SU-DHL-6 (cell line): ENCODE data around the gene HDAC11.

Experiments
- H2AFZ ChIP-seq: fragments of 200-600 bp; sonication (generic); 2 replicates; pipeline ENCODE4 v1.6.1; 2014; ENCODE audit warnings: low read depth, mild to moderate bottlenecking, moderate library complexity, mixed read lengths, antibody characterized with exemption, low read length; ENCODE audit not compliant: severe bottlenecking
- H3F3A ChIP-seq: fragments of 200-600 bp; shearing (Covaris generic); 2 replicates; pipeline ENCODE4 v1.6.0; 2016; ENCODE audit warnings: antibody characterized with exemption, mild to moderate bottlenecking; ENCODE audit not compliant: insufficient read depth
- H3K27ac ChIP-seq: fragments of 200-600 bp; sonication (generic); 2 replicates; pipeline ENCODE4 v1.5.1; 2016; ENCODE audit warnings: low read depth, mild to moderate bottlenecking, low read length, moderate library complexity, mixed read lengths
- H3K27me3 ChIP-seq: fragments of 200-600 bp; sonication (generic), shearing (Covaris generic); 2 replicates; pipeline ENCODE4 v1.6.0; 2014; ENCODE audit warnings: mild to moderate bottlenecking, low read length
- H3K36me3 ChIP-seq: fragments of 200-600 bp; sonication (generic); 2 replicates; pipeline ENCODE4 v1.6.1; 2014; ENCODE audit warnings: mild to moderate bottlenecking, low read length, mixed read lengths
- H3K4me2 ChIP-seq: fragments of 300-600, 200-600 bp; shearing (Covaris generic), sonication (generic); 2 replicates; pipeline ENCODE4 v1.6.0; 2014; ENCODE audit warnings: low read length, low read depth, mild to moderate bottlenecking; ENCODE audit not compliant: poor library complexity, severe bottlenecking
- H3K4me3 ChIP-seq: fragments of 200-600 bp; sonication (generic); 2 replicates; pipeline ENCODE4 v1.5.1; 2014; ENCODE audit warnings: antibody characterized with exemption, low read length, mild to moderate bottlenecking, mixed read lengths; ENCODE audit not compliant: insufficient read depth, poor library complexity, severe bottlenecking
- H3K79me2 ChIP-seq: fragments of 200-600 bp; sonication (generic); 2 replicates; pipeline ENCODE4 v1.6.1; 2014; ENCODE audit warnings: mild to moderate bottlenecking, low read length, moderate library complexity; ENCODE audit not compliant: insufficient read depth
- H3K9ac ChIP-seq: fragments of 200-600 bp; sonication (generic); 2 replicates; pipeline ENCODE4 v1.7.0; 2014; ENCODE audit warnings: mild to moderate bottlenecking, low read length
- H3K9me2 ChIP-seq: fragments of 200-600 bp; sonication (generic); replicated peaks from 2 replicates; pipeline ENCODE4 v1.6.1; 2014; ENCODE audit warnings: low read length; ENCODE audit not compliant: insufficient read depth
- H3K9me3 ChIP-seq: fragments of 200-600 bp; sonication (generic); 2 replicates; pipeline ENCODE4 v1.6.1; 2014; ENCODE audit warnings: low read length, mixed read lengths; ENCODE audit not compliant: insufficient read depth
- H4K20me1 ChIP-seq: fragments of 200-600 bp; sonication (generic); 2 replicates; pipeline ENCODE4 v1.6.1; 2014; ENCODE audit warnings: low read depth, mild to moderate bottlenecking, antibody characterized with exemption, low read length, moderate library complexity, mixed read lengths
- EZH2phosphoT487 ChIP-seq: fragments of 200-600 bp; sonication (generic), shearing (Covaris generic); conservative IDR thresholded peaks from 2 replicates; pipeline ENCODE4 v1.6.1; 2018; ENCODE audit warnings: mild to moderate bottlenecking, antibody characterized with exemption, low read length, moderate library complexity, mixed read lengths
- TF ChIP-seq, protein P1 (sequence below): fragments of 200-600 bp; sonication (generic); IDR thresholded peaks from one replicate; pipeline ENCODE4 v1.5.1; 2017; ENCODE audit warnings: antibody characterized with exemption, mild to moderate bottlenecking, low read length, moderate library complexity; ENCODE audit not compliant: insufficient read depth, poor library complexity, severe bottlenecking

The HDAC11 gene

GRCh38 chr3:13509059-13509815 is 29.1 kb downstream of the HDAC11 start:
- Histone ChIP-seq H3K27me3 (no peaks in the 10 kb centered on the region), H3K27ac (no peak overlapping the region), H3K9ac (no peak overlapping the region), H3K36me3 (no peaks in the 10 kb centered on the region), H3K4me2 (no peak overlapping the region), H2AFZ (no peak overlapping the region), H3K79me2 (no peaks in the 10 kb centered on the region), H4K20me1 (no peaks in the 10 kb centered on the region), H3K4me3 (no peak overlapping the region), H3F3A (no peaks in the 10 kb centered on the region), H3K9me3 (no peaks in the 10 kb centered on the region), H3K9me2 (no peaks in the 10 kb centered on the region)
- TF ChIP-seq EZH2phosphoT487, result no peak
- TF ChIP-seq, protein P1, sequence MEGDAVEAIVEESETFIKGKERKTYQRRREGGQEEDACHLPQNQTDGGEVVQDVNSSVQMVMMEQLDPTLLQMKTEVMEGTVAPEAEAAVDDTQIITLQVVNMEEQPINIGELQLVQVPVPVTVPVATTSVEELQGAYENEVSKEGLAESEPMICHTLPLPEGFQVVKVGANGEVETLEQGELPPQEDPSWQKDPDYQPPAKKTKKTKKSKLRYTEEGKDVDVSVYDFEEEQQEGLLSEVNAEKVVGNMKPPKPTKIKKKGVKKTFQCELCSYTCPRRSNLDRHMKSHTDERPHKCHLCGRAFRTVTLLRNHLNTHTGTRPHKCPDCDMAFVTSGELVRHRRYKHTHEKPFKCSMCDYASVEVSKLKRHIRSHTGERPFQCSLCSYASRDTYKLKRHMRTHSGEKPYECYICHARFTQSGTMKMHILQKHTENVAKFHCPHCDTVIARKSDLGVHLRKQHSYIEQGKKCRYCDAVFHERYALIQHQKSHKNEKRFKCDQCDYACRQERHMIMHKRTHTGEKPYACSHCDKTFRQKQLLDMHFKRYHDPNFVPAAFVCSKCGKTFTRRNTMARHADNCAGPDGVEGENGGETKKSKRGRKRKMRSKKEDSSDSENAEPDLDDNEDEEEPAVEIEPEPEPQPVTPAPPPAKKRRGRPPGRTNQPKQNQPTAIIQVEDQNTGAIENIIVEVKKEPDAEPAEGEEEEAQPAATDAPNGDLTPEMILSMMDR, result no peak

GRCh38 chr3:13509816-13510192 is 29.7 kb downstream of the HDAC11 start:
- Histone ChIP-seq H2AFZ (no peak overlapping the region), H3K79me2 (no peaks in the 10 kb centered on the region)
- TF ChIP-seq, protein P1, result no peak
- no peak for TF ChIP-seq EZH2phosphoT487

DNA sequence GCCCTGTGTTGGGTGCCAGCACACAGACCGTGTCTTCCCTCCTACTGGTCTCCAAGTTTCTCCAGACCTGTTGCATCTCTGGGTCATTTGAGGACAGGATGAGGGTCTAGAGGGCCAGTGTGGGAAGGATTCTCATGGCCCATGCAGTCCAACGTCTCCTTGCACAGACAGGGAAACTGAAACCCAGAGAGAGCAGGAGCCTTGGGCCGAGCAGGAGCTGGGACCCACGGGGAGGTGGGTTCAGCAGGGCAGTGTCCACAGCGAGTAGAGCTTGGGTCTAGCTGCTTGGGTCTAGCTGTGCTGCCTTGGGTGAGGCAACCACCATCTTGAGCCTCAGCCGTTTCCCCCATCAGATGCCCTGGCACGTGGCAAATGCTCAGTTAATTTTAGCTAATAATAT is 32.3 kb downstream of the HDAC11 start:
- H4K20me1 ChIP-seq, result no peaks in the 10 kb centered on the region
- H3K27ac ChIP-seq, result no peak overlapping the region
- no peaks in the 10 kb centered on the region for H3K9me2 ChIP-seq
- H3K27me3 ChIP-seq, result no peaks in the 10 kb centered on the region
- H2AFZ ChIP-seq, result no peak overlapping the region
- no peak overlapping the region for H3K4me2 ChIP-seq
- TF ChIP-seq, protein P1, result no peak
- no peak for TF ChIP-seq EZH2phosphoT487
- no peak overlapping the region for H3K9ac ChIP-seq
- no peaks in the 10 kb centered on the region for H3K9me3 ChIP-seq
- no peak overlapping the region for H3K4me3 ChIP-seq
- no peaks in the 10 kb centered on the region for H3K36me3 ChIP-seq
- no peaks in the 10 kb centered on the region for H3F3A ChIP-seq
- H3K79me2 ChIP-seq, result no peaks in the 10 kb centered on the region

More at GRCh38 chr3:13509816-13510192, 29.7 kb downstream of the HDAC11 start:
- Histone ChIP-seq H3K9ac (no peak overlapping the region), H3K27me3 (no peaks in the 10 kb centered on the region), H3K9me3 (no peaks in the 10 kb centered on the region), H4K20me1 (no peaks in the 10 kb centered on the region), H3F3A (no peaks in the 10 kb centered on the region), H3K9me2 (no peaks in the 10 kb centered on the region), H3K4me3 (no peak overlapping the region), H3K27ac (no peak overlapping the region), H3K4me2 (no peak overlapping the region), H3K36me3 (no peaks in the 10 kb centered on the region)
